A673 (cell line): ENCODE data around the gene HOMER2.

Source experiments
- EZH2 ChIP-seq: fragments of 200-600 bp; sonication (generic); IDR thresholded peaks from 2 replicates; pipeline ENCODE4 v1.6.1; 2017; ENCODE audit warnings: borderline replicate concordance, low read depth, mild to moderate bottlenecking, mixed read lengths, antibody characterized with exemption, low read length; ENCODE audit not compliant: poor library complexity, severe bottlenecking
- TF ChIP-seq, protein P1 (sequence below): fragments of 300-800, 200-600 bp; sonication (generic); conservative IDR thresholded peaks from 2 replicates; pipeline ENCODE4 v1.5.1; 2017; ENCODE audit warnings: low read depth, mild to moderate bottlenecking, antibody characterized with exemption, low read length, moderate library complexity, mixed read lengths

DNA sequence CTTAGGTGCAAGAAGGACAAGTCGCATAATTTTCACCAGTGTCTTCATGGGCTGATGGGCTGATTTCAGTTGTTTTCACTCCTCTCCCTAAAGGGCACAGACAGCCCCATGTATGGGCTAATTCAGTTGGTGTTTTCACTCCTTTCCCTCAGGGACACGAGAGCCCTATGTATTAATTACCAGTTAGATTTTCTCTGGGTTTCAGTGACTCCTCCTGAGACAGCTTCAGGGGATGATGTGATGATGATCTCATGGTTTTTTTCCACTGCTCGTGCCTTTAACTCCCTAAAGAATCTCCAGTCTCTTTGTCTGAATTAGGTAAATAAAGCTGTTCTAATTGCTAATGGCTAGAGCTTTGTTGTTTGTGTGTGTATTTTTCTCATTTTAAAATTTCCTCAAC, 43.4 kb upstream of the HOMER2 start:
- TF ChIP-seq, protein P1, sequence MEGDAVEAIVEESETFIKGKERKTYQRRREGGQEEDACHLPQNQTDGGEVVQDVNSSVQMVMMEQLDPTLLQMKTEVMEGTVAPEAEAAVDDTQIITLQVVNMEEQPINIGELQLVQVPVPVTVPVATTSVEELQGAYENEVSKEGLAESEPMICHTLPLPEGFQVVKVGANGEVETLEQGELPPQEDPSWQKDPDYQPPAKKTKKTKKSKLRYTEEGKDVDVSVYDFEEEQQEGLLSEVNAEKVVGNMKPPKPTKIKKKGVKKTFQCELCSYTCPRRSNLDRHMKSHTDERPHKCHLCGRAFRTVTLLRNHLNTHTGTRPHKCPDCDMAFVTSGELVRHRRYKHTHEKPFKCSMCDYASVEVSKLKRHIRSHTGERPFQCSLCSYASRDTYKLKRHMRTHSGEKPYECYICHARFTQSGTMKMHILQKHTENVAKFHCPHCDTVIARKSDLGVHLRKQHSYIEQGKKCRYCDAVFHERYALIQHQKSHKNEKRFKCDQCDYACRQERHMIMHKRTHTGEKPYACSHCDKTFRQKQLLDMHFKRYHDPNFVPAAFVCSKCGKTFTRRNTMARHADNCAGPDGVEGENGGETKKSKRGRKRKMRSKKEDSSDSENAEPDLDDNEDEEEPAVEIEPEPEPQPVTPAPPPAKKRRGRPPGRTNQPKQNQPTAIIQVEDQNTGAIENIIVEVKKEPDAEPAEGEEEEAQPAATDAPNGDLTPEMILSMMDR = no peak
- no peak for TF ChIP-seq EZH2
